NCI-H526 treated with DMSO at 0.1 percent for 48 hours (cell line): ENCODE results near the gene TAF6.

Source experiments
- DNase-seq: peaks from one replicate; lab custom pipeline; 2025; lab: John Stamatoyannopoulos, UW

TAF6 gene

DNA sequence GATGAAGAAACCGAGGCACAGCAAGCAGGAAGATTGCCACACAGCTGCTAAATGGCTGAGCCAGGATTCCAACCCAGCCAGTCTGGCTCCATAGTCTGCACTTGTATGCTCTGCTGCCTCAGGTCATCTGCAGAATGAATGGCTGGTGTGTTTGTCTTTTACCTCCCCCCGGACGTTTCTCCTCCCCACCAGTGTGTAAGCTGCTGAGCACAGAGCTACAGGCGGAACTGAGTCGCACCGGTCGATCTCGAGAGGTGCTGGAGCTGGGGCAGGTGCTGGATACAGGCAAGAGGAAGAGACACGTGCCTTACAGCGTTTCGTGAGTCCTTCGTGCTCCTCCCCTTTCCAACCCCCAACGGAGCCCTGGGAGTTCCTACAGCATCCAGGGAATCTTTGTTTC lies 2.9 kb upstream of the TAF6 start:
- DNase-seq, result peak; percentile 72

DNA sequence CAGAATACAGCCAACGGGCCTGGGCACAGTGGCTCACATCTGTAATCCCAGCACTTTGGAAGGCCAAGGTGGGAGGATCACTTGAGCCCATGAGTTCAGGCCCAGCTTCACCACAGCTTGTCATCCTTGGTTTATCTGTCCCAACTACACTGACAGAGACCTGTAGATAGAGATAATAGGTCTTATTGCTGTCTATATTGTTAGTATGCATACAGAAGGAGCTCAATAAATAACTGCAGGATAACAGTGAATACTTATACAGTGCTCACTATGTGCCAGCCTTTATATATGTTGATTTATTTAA lies 1.5 kb upstream of the TAF6 start:
- no peak for DNase-seq

DNA sequence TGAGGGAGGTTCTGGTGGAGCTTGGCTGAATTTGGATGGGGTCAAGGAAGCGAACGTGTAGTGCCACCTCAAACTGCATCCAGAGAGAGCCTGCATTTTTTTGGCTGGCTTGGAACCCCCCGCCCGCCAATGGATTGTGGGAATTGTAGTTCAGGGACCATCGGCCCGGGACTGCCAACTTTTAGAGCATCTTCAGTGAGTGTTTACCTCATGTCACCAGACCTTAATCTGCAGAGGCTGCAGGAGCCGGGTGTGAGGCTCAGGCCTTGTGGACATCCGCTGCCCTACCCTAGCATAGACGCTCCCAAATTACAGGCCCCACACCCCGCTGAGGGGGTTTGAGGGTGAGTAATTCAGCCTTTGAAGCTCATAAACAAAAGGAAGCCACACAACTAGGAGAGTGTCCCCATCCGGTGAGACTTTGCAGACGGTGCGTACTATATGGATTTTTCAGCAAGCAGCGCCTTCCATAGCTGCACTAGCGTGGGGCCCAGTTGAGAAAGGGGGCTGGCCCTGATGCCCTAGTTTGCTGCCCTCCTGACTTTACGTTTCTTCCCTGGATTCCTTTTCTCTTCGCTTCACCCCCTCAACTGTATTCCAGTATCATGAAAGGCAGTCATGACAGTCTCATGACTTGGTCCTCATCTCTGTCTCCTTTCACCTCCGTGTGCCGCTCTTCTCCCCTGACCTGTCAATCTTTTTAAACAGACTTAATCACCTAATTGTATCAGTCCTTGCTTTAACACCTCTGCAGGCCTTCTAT lies 993 bp upstream of the TAF6 start:
- DNase-seq, result peak; percentile 65

DNA sequence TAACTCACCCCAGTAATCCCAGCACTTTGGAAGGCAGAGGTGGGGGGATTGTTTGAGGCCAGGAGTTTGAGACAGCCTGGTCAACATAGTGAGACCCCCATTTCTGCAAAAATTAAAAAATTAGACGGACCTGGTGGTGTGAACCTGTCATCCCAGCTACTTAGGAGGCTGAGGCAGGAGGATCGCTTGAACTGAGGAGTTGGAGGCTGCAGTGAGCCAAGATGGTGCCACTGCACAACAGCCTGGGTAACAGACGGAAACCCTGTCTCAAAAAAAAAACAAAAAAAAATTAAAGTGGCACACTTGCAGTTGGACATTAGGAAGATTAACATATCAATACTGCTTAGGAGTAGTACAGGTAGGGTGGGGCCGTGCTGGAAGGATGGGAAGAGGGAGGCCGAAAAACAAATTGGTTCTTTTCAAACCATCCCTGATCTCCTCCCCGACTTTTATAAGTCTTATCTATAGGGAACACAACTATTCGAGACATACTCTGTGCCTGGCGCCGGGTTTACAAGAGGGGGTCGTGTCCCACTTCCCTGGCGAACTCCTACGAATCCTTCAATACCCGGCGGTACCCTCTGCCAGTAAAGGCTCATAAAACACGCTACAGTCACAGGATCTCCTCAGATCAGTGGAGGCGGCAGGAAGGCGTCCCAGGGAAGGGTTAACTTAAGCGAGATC lies 628 bp downstream of the TAF6 start:
- DNase-seq, result peak; percentile 68

DNA sequence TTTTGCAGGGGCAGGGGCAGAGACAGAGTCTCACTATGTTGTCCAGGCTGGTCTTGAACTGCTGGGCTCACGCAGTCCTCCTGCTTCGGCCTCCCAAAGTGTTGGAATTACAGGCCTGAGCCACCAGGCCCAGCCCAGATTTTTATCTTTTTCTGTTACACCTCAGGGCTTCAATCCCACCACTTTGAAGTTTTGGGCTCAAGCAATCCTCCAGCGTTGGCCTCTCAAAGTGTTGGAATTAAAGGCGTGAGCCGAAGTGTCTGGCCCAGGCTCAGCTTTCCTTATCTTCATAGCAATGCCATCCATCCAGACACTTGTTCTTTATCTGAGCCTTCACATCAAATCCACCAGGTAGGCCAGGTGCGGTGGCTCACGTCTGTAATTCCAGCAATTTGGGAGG lies 4.1 kb downstream of the TAF6 start:
- no peak for DNase-seq

DNA sequence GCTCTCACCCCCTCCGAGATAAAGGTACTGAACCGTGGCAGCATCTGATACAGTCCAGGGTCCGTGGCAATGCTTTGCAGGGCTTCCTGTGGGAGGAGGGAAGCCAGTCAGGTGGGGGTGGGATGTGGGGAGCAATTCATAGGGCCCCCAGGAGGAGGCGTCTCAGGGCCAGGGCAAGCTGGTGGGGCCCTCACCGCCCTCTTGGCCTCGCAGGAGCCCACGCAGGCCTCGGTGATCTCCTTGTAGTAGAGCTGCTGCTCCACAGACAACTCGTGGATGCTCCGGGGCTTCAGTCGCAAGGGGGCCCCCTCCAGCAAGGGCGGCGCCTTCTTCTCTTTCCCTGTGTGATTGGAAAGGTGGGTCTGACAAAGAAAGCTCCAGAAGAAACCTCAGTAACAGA lies 7.2 kb downstream of the TAF6 start:
- DNase-seq, result no peak

DNA sequence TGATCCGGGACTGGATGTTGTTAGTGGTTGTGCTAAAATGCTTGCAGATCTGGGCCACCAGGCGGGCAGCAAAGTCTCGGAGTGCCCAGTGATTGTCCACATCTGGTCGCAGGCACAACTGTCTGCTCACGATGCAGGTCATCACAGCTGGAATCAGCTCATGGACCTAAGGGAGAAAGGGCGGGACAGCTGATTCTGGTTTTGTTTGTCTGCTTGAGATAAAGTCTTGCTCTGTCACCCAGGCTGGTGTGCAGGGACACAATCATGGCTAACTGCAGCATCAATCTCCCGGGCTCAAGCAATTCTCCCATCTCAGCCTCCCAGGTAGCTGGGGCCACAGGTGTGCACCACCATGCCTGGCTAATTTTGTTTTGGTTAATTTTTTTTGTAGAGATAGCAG lies 8.0 kb downstream of the TAF6 start:
- DNase-seq, result no peak

DNA sequence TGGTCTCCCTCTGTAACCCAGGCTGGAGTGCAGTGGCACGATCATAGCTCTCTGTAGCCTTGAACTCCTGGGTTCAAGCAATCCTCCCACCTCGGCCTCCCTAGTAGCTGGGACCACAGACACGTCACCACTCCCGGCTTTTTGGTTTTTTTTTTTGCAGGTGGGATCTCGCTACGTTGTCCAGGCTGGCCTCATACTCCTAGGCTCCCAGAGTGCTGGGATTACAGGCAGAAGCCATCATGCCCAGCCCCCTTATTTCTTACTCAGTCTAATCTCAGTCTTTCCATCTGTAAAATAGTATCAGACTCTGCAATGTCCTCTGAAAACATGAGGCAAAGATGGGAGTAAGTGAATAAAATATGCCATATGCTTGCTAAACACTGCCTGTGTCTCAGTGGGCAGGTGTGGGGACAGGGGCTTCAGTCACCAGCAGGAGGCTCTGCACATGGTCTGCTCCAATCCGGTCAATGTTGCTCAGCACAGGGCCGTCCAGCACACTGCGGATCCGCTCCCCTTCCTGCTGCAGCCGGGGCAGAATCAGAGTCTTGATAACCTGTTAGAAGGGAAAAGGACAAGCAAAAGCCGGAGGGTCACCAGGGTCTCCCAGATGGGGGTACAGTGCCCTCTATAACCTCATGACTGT lies 9.5 kb downstream of the TAF6 start:
- no peak for DNase-seq

DNA sequence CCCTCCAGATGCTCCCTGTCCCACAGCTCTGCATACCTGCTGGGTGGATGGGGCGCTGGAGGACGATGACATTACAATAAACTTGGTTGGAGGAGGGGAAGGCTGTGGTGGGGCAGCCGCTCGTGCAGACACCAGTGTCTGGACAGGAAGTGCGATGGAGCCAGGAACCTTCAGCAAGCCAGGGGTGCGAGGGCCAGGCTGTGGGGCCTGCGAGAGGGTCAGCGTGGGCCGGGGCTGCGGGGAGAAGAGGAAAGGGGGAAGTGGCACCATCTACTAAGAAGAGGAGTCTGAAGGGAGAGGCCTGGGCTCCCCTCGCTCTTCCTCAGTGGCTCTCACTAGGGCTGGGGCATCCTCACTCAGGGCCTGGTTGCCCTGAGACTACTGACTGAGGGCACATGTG lies 11.3 kb downstream of the TAF6 start:
- no peak for DNase-seq

DNA sequence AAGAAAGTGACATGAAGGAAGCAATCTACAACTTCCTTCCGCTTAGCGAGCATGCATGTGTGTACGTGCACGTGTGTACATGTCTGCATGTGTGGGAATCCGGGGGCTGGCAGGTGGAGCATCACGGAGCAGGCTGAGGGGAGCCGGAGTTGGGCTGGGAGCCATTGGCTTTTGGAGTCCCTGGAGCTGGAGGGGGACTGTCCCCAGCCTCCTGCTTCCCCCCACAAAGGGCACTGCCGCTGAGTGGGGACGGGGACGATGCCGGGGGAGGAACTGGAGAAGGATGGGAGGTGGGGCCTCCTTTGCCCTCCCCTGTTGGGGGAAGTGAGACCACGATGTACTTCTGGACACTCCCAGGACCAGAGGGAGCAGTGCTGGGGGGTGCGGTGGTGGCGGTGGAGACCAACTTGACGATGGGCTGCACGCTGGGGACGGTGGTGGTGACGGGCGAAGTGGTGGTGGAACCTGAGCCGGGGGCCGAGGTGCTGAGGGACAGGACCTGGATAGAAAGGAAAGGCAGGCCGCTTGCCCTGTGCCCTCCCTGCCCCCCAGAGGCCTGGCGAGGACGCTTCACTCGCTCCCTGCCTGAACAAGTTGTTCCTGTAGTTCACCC lies 11.9 kb downstream of the TAF6 start:
- no peak for DNase-seq

DNA sequence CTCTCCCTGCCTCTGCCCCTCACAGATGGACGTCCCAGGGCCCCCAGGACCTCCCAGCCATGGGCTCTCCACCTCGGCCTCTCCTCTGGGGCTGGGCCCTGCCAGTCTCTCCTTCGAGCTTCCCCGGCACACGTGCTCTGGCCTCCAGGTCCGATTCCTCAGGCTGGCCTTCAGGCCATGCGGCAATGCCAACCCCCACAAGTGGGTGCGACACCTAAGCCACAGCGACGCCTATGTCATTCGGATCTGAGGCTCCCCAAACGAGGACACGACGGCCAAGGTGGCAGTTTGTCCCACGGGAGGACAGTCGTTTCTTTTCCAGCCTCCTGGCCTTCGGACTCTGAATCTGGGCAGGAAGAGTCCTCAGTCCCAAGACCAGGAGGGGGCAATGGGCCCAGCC lies 12.5 kb downstream of the TAF6 start:
- DNase-seq, result no peak

DNA sequence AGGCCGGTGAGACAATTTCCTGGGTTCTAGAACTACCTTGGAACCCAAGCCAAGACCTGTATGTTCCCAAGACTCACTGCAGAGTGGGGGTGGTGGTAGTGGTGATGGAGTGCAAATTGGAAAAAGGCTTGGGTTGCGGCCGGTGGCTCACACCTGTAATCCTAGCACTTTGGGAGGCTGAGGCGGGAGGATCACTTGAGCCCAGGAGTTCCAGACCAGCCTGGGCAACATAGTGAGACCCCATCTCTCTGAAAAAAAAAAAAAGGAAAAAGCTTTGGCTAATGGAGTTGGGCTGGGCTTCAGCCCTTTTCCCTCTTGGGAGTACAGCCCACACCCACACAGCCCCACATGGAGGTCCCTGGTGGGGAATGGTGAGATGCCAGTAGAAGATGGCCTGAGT lies 13.6 kb downstream of the TAF6 start:
- DNase-seq, result no peak

DNA sequence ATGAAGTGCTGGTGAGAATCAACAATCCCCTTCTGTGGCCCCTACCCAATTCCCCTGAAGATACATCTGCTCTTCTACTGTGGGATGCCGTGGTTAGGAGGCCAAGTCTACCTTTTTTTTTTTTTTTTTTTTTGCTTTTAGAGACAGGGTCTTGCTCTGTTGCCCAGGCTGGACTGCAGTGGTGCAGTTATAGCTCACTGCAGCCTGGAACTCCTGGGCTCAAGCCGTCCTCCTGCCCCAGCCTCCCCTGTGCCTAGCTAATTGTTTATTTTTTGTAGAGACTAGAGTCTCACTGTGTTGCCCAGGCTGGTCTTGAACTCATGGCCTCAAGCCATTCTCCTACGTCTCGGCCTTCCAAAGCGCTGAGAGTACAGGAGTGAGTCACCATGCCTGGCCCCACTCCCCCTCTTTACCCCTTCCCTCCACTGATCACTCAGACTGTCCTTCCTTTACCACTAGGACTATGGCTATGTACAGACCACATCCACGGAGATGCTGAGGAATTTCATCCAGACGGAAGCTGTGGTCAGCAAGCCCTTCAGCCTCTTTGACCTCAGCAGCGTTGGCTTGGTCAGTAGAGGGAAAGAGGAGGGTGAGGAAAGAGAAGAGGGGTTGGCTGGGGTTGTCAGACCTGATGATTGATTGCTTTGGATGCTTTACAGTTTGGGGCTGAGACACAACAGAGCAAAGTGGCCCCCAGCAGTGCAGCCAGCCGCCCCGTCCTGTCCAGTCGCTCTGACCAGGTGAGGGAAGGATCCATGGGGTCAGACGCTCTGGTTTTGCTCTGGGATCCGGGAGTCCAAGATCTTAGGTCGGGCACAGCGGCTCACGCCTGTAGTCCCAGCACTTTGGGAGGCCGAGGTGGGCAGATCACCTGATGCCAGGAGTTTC lies 16.0 kb downstream of the TAF6 start:
- DNase-seq, result no peak

DNA sequence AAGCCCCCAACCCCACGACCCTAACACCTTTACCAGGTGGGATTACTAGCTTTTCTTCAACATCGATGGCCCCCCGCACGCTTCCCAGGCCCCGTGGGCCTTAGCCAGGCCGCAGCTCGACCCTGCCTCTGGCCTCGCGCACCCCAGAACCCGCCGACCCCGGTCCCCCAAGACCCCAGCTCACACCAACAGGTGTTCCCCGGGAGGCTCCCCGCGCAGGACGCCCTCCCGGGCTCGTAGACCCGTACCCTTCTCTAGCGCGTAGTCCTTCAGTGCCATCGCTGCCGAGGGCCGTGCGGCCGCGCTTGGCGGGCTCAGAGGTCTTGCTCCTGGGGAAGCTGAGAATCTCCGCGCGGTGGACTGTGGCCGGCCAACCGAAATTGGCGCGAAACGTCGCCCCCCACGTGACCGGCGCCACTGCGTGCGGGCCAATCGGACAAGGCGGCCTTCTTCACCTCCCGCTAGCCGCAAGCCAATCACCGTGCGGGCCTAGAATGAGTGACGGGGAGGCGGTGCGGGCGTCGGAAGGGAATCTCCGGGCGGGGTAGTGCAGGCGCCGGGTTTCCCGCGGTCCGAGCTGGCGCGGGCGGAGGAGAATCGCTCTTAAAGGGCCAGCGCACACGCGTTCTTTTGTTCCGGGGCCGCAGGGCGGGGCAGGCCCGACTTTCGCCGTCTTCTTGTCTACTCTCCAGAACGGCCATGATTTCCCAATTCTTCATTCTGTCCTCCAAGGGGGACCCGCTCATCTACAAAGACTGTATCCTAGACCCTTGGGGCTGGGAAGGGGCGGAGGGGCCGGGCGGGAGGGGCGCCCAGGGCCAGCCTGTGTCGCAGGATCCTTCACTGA lies 17.9 kb downstream of the TAF6 start, which contains the start of the genes AP4M1 and MCM7:
TSS of gene AP4M1 (plus strand) at position 628 of the 847 bp plus-strand sequence. CDS start at position 700, 72 bp downstream.
TSS of gene MCM7 (minus strand) at position 382 of the 847 bp plus-strand sequence. CDS start at position 279, 103 bp downstream.
- peak; percentile 99 for DNase-seq

DNA sequence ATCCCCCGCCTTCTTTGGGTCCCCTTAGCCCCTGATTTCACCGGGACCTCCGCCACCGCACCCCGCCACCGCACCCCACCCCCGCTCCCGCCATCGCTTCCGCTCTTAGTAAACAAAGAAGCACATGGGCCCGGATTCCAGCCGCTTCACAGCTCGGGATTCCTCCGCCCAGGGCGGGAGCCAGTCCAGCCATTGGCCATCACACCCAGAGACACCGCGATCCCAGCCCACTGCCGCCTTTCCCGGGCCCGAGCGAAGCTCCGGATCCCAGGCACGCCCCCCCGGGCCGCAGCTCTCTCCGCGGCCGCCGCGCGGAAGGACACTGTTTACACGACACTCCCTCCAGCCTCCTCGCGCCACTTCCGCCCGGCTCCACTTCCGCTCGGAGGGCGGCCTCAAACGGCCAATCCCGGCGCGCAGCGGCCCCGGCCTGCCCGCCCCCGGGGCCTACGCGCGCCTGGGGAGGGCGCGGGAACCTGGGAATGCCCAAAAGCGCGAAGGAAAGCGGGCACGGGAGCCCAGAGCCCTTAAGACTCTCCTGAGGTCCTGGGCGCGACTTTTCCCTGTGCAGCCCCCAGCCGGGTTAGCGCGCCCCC lies 18.6 kb downstream of the TAF6 start:
- DNase-seq, result peak; percentile 94

DNA sequence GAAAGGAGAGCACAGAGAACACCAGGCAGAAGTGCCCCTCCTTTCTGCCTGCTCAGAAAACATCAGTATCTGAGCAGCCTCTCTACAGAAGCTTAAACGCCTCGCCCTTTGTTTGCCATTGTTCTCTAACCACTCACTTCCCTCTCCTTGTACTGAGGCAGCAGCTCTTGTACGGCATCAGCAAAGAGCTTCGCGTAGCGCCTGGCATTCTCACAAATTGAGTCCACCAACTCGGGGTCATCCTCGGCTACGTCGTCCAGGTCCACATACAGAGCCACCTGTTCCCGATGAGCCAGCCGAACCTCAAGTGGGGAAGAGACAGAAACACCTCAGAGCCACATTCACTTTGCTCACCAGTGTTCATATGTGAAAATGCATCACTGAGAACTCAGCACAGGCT lies 19.7 kb downstream of the TAF6 start:
- DNase-seq, result no peak

DNA sequence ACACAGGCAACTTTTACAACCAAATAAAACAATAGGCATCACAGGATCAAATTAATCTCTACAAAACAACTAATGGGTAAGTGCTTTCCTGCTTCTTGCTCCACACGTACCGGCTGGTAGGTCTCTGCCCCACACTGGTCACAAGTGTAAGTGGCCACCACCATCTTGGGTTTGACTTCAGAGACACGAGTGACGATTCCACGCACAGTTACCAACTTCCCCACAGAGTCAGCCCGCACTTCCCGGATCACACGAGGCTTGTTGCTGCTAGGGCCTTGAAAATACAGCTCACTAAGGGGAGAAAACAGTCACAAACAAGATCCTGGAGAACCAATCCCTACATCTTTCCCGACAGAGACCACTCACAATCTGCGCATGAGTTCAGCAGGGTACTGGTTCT lies 20.2 kb downstream of the TAF6 start:
- no peak for DNase-seq

DNA sequence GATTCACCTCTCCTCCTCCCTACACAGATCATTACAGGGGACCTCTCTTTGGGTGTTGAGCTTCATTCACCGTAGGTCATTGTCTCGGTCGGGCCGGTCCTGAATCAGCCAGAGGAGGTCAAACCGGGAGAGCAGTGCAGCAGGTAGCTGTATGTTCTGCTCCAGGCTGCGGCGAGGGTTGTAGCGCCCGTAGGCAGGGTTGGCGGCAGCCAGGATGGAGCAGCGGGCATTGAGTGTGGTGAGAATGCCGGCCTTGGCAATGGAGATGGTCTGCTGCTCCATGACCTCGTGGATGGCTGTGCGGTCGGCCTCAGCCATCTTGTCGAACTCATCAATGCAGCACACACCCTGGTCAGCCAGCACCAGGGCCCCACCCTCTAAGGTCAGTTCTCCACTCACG lies 23.5 kb downstream of the TAF6 start:
- no peak for DNase-seq

DNA sequence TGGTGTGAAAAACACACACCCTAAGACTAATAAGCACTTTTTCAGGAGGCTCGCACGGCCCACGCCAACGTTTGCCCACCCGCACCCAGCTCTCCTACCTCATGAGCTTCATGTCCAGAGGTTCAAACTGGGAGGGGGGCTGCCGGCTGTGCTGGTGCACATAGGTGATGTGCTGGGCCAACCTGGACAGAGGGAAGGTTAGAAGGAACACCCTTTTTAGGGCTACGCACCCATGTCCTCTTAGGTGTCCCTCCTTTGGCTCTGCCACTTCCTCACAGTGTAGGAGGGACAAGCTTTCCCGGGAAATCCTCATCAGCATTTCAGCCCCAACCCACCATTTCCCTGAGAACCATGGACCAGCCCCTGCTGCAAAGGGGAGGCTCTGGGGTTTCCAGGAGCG lies 23.9 kb downstream of the TAF6 start:
- DNase-seq, result no peak

DNA sequence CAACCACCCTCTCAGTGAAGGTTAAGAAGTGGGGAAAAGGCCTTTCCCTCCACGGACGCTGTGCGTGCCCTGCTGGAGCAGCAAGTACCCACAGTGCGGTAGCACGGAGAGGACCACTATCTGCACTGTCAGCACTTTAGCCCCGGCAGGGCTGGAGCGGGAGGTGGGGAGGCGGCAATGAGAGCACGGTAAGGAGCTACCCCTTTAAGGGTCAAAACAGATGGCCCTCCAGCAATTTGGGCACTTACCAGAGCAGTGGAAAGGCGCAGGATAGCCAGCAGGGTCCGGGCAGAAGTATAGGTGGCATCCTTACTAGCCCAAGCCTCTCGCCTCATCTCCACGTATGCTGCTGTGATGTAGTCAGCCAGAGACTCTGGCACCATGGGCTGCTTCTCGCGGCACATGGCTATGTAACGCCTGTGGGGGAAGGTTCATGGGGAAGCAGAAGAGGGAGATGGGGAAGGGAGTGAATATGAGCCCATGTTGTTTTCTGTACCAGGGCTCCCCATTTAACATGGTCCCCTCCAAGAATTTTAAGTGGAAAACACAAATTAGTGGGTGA lies 25.2 kb downstream of the TAF6 start:
- no peak for DNase-seq
